CD1c-positive myeloid dendritic cell (primary cell): Measurements from ENCODE around the gene KIAA1217.

Experiments
- DNase-seq: peaks from one replicate; pipeline ENCODE4 v3.0.0-alpha.2; 2016; ENCODE audit errors: extremely low spot score

The KIAA1217 gene

DNA sequence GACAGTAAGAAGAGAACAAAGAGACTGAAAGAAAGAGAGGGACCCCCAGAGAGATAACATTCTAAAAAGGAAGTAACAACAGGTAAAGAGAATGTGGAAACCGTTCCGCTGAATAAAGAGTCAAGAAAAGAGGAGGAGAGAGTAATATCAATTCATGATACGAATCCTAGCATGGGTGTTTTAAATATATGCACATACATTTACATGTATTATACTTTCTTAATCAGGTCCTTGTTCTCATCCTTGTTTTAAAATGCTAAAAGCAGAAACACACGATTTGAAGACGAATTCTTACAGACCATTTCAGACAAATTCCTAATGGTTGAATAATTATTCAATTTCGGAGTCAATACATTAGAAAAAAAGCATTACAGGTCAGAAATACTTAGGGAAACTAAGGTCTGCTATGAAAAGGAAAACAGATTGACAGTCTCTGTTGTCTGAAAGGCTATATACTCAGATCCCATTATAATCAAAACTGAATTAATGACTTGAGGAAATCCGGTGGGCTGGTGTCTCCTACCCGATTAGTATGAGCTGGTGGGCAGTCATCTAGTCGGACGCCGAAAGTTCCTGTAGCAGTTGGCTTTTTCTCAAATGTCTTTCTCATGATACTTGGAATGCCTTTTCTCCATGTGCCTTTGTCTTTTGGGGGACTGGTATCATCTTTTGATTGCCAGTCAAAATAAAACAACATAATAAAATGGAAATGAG, 387.4 kb downstream of the KIAA1217 start:
- no peak for DNase-seq

DNA sequence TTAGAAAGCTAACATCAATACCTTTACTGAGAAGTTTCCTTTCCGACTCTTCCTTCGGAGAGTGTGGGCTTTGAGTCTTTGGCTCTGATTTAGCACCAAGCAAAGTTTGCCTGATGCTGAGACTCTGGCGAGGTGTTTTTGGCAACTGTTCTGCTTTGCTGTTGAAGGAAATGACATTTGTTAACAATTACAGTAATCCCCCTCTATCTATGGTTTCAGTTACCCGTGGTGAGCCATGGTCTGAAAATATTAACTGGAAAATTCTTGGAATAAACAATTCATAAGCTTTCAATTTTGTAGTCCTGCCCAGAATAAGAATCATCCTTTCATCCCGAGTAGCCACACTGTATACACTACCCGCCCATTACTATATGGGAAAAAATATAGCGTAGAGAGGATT, 388.5 kb downstream of the KIAA1217 start:
- DNase-seq: no peak
